GM12872 (cell line): ENCODE measurements around the gene ALKBH5.

ENCODE experiments used
- TF ChIP-seq, protein P1 (sequence below): IDR thresholded peaks from 3 replicates; pipeline ENCODE4 v1.5.1; 2011; ENCODE audit warnings: low read depth, mild to moderate bottlenecking, low read length, moderate library complexity; ENCODE audit not compliant: insufficient read depth

Gene ALKBH5

DNA sequence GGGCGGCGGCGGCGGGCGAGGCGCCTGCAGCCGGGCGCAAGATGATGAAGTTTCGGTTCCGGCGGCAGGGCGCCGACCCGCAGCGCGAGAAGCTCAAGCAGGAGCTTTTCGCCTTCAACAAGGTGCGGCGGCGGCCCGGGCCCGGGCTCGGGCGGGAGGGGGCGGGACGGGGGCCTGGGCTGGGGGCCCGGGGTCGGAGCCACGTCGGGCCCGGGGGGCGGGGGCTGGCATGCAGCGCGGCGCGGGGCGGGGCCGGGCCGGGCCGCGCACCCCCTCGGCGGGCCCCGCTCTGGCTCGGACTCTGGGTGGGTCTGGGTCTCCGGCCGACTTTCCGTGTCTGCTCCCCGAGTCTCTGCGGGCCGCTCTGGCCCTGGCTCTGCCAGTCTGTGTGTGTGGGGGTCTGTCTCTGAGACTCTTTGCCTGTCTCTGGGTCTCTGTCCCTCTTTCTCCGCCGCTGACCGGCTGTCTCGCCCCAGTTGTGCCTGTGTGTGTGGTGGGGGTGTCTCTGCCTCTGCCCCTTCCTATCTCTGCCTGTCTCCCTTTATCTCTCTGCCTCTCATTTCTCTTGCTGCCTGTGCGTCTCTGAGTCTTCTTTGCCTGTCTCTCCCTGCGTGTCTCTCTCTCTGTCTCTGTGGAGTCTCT is 42.1 kb downstream of the ALKBH5 start:
- TF ChIP-seq, protein P1, sequence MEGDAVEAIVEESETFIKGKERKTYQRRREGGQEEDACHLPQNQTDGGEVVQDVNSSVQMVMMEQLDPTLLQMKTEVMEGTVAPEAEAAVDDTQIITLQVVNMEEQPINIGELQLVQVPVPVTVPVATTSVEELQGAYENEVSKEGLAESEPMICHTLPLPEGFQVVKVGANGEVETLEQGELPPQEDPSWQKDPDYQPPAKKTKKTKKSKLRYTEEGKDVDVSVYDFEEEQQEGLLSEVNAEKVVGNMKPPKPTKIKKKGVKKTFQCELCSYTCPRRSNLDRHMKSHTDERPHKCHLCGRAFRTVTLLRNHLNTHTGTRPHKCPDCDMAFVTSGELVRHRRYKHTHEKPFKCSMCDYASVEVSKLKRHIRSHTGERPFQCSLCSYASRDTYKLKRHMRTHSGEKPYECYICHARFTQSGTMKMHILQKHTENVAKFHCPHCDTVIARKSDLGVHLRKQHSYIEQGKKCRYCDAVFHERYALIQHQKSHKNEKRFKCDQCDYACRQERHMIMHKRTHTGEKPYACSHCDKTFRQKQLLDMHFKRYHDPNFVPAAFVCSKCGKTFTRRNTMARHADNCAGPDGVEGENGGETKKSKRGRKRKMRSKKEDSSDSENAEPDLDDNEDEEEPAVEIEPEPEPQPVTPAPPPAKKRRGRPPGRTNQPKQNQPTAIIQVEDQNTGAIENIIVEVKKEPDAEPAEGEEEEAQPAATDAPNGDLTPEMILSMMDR = no peak

DNA sequence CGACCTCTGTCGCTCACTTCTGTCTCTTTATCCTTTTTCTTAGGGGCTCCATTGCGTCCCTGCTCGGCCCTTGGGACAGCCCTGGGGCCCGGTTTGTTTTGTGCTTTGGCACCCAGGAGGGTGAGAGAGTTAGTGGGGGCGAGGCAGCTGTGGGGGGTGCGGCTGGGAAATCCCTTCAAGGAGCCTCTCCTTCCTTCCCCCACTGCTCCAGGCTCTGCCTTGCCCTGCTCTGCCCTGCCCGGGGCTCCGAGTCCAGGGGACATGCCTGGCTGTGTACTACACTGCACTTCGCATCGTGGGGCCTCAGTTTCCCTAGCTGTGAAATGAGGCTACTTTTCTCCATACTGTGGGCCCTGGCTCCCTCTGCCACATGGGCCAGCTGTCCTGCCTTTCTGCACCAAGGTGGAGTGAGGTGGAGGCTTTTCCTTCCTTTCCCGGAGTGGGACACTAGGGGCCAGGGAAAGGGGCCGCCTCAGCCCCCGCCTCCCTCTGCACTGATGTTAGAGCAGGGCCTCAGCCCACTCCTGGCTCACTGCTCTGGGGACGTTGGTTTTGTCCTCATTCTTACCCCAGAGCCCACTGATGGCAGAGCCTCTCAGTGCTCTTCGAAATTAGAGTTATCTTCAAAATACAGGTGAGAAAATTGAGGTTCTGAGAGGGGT is 42.8 kb downstream of the ALKBH5 start:
- TF ChIP-seq, protein P1 = no peak

DNA sequence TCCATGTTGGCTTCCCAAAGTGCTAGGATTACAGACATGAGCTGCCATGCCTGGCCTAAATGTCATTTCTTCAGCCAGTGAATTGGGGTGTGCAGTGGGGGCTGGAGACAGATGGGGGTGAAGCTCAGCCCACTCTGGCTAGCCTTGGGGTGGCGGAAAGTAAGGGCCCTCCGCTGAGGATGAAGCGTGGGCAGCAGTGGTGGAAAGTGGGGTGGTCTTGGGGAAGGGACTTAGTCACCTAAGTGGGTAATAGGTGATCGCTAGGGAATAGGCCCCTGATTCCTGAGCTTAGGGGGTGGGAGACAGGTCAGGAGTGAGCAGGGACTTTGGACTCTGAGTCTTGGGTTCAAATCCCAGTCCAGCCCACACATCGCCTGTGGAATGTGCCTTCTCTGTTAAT is 44.0 kb downstream of the ALKBH5 start:
- TF ChIP-seq, protein P1 = no peak

DNA sequence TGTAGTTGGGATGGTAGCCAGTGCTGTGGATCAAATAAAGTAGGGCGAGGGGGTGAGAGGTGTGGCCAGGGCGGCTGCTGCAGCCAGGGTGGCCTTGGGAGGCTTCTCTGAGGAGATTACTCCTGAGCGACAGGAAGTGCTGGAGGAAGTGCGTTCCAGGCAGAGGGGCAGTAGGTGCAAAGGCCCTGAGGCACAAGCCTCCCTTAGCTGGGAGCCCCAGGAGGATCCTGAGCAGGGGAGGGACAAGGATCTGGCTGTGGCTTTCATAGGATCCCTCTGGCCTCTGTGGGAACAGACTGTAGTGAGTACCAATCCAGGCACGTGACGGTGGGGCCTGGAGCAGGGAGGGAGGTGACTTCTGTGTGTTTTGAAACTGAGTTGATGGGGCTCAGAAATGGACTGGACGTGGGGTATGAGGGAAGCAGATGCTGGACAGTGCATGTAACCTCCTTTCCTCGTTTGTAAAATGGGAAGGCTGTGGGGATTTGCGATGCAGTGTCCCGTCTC is 44.6 kb downstream of the ALKBH5 start:
- TF ChIP-seq, protein P1 = no peak

DNA sequence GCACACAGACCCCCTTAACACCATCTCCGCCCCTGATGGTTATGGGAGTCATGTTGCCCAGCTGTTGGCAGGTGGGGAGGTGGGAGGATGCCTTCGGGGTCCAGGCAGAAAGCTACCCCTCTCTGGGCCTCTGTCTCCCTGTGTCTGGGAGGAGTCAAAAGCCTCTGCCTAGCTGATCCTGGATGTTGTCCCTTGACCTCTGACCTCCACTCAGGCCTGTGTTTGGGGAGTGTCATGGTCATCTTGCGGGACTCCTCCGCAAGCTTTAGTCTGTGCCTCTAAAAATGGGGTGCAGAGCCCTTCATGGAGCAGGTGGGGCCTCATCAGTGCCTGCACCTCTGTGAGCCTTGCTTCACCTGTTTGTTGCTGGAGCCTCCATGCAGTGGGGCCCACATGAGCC is 45.6 kb downstream of the ALKBH5 start:
- TF ChIP-seq, protein P1 = no peak

DNA sequence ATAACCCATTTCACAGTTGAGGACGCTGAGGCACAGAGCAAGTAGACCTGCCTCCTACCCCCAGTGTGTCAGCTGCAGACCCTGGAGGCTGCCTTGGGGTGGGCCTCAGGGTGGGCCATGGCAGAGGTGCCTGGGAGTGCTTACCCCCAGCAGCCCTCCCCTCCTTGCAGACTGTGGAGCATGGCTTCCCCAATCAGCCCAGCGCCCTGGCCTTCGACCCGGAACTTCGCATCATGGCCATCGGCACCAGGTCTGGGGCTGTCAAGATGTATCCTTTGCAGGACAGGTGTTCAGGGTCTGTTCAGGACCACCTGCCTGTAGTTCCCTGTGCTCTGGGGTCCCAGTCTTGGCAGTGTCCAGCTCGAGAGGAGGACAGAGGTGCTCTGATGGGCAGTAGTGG is 46.1 kb downstream of the ALKBH5 start:
- TF ChIP-seq, protein P1 = no peak

DNA sequence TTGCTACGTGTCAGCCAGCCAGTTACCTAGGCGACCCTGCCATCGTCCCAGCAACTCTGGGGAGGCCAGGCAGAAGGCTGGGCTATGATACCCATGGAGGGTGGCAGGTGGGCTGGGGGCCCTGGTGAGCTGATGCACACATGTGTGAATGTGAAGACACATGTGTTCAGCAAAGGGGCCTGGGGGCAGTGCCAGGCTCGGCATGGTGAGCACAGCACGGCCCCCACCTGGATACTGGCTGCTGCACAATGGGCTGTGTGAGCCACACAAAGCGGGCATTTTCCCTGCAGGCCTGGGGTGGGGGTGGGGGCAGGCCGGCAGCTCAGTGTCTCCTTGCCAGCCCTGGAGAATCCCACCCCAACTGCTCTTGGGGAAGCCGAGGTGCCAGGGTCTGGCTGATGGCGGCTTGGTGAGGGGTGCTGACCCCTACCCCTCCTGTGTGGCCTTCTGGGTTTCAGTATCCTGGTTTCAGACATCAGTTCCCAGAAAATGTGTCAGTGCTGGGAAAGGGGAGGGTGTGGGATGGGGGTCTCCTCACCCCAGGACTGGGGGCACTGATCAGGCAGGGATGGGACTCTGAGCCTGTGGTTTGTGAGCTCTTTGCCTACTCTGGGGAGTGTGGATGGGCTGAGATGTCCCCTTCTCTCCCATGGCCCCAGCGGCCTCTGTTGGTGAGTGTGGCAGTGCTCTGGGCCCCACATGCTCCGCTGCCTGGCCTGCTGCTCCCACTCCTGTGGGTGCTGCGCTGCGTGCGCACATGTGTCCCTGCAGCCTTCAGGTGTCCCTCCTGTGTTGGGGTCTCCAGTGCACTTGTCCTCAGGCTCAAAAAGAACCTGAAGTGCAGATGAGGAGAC is 46.9 kb downstream of the ALKBH5 start:
- TF ChIP-seq, protein P1 = no peak
